GM08714 (cell line): Measurements from ENCODE around the gene NISCH.

Source experiments
- H3K4me3 ChIP-seq: fragments of 200-500 bp; sonication (Bioruptor generic); 2 replicates; pipeline ENCODE4 v1.5.1; 2014; ENCODE audit warnings: mild to moderate bottlenecking, low read length, inconsistent platforms
- ZNF274 ChIP-seq: IDR thresholded peaks from 2 replicates; pipeline ENCODE4 v1.6.1; 2012; ENCODE audit warnings: mild to moderate bottlenecking, low read depth, low read length

Gene NISCH

GRCh38 chr3:52431459-52432223, 23.8 kb upstream of the NISCH start:
- no peak overlapping the region for H3K4me3 ChIP-seq
- TF ChIP-seq ZNF274: no peak

DNA sequence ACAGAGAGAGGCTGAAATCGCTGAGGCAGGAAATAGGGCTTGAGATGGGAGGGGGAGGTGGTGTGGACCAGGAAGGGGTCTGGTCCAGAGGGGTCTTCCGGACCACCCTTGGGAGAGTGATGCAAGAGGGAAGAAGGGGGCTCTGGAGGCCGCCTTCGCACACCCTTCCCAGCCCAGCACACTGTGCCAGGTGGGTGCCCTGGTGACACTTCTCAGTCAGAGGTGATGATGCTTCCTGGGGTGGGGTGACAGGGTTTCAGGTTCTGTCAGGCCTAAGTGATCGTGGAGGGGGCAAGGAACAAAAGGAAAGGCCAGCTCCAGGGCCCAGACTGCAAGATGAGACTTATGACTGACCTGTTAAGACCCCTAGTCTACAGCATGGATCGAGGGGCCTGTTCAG, 23.2 kb upstream of the NISCH start:
- TF ChIP-seq ZNF274: no peak
- H3K4me3 ChIP-seq: no peak overlapping the region

- no peak overlapping the region for H3K4me3 ChIP-seq
- TF ChIP-seq ZNF274: no peak
These were observed 22.7 kb upstream of the NISCH start for GRCh38 chr3:52432691-52433141.

DNA sequence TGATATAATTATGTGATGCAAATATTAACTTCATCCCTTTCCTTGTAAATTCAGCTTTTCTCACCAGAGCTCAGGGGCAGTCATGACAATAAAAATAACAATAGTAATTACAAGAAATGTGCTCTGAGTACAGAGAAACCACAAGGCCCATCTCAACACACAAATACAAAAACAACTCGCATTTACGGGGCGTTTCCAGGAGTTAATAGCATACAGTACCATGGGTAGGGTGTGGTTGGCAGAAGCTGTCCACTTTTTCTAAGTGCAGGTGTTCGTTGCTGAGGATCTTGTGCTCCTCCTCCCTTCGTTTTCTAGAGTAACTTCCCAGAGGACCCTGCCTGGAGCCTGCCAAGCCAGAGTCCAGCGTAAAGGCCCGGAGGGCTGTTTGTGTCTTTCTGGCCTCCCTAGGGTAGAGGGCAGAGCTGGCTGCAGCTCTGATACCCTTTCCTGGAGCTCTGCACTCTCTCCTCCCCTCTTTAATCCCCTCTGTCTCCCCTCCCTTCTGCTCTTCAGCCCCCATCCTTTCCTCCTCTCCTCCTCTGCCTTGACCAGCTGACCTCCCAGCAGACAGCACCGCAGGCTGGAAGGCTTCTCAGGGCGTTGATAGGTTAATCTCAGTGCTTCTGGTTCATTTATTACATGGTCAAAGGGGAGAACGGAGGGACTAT, 21.9 kb upstream of the NISCH start:
- no peak for TF ChIP-seq ZNF274
- H3K4me3 ChIP-seq: no peak overlapping the region

- TF ChIP-seq ZNF274: no peak
- no peak overlapping the region for H3K4me3 ChIP-seq
These were observed 21.4 kb upstream of the NISCH start for GRCh38 chr3:52433996-52434479.

DNA sequence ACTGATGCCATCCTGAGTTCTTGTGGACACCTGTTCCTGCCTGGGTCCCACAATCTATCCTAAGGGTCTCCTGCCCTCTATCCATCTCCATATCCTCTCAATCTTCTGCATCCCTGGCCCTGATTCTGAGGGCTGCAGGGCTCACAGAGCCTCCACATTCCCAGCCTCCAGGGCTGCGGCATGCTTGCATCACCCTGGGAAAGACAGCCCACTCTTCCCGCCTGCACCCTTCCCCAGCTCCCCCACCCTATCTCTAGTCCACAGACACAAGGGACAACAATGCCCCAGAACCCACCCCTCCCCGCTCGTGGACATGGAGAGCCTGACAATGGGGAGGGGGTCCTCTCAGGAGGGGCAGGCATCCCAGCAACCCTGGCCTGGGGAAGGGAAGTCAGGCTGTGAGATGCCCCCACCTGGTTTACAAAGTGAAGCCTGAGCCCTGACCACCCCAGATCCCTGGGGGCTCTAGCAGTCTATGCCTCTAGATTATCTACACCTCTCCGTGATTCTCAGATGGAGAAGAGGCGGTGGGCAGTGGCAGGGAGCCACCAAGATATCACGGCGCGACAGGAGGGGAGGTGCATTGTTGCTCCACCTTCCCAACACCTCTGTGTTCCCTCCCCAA, 20.8 kb upstream of the NISCH start:
- TF ChIP-seq ZNF274: no peak

GRCh38 chr3:52435246-52436101, 19.9 kb upstream of the NISCH start:
- no peak for TF ChIP-seq ZNF274
- no peak overlapping the region for H3K4me3 ChIP-seq

More for the DNA sequence above, 20.8 kb upstream of the NISCH start:
- no peak overlapping the region for H3K4me3 ChIP-seq

GRCh38 chr3:52436500-52437149, 18.8 kb upstream of the NISCH start:
- no peak for TF ChIP-seq ZNF274
- H3K4me3 ChIP-seq: no peak overlapping the region

DNA sequence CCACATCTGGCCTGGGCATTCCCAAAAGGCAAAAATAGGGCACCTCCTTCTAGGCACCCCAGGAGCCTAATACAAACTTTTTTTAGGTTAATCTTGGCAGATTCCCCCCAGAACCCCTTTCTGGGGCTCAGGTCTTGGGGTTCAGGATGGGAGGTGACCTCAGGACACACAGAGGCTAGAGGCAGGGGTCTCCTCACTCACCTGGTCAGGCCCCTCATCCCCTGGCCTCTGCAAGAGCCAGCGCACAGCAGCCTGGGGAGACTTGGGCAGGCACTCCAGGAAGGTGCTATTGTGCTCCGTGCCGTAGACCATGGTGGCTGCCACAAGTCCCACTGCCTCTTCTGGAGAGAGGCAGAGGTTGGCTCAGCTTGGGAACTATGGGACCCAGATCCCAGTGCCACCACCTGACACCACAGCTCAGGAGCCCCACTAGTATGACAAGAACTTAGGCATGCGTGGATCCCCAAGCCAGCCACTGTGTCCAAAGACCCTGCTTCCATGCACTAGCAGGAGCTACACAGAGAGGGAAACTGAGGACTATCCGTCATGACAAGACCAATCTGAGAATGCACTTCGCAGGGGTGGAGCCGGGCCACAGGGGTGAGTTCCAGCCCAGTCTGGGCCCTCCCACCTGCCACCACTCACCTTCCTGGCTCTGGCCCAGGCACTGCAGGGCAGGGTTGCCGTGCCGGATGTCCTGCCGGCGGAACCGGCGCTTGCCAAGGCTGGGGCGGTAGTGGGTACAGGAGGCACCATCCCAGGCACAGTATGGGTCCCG, 17.9 kb upstream of the NISCH start:
- no peak for TF ChIP-seq ZNF274
- no peak overlapping the region for H3K4me3 ChIP-seq

GRCh38 chr3:52438104-52438376, 17.4 kb upstream of the NISCH start:
- no peak overlapping the region for H3K4me3 ChIP-seq
- TF ChIP-seq ZNF274: no peak

- no peak overlapping the region for H3K4me3 ChIP-seq
- no peak for TF ChIP-seq ZNF274
These were observed 16.6 kb upstream of the NISCH start for GRCh38 chr3:52438579-52439425.
